T-helper 1 cell treated with Interleukin-12 subunit alpha and Interleukin-12 subunit beta and Interleukin-4 antibody, amounts not matched to agents 30 μg/mL and 1 μg/mL, for 36 hours (primary cell): Measurements from ENCODE around the gene CGREF1.

ENCODE experiments used
- H3K27ac Mint-ChIP-seq: one replicate; pipeline ENCODE4 v1.8.0; 2021; ENCODE audit warnings: mild to moderate bottlenecking, mixed read lengths
- H3K27me3 Mint-ChIP-seq: one replicate; pipeline ENCODE4 v1.8.0; 2021; ENCODE audit warnings: low read depth, mixed read lengths
- H3K36me3 Mint-ChIP-seq: one replicate; pipeline ENCODE4 v1.8.0; 2021; ENCODE audit warnings: low read depth, mixed read lengths
- H3K4me1 Mint-ChIP-seq: one replicate; pipeline ENCODE4 v1.8.0; 2021; ENCODE audit warnings: low read depth, mixed read lengths
- H3K4me3 Mint-ChIP-seq: one replicate; pipeline ENCODE4 v1.8.0; 2021; ENCODE audit warnings: mild to moderate bottlenecking, moderate library complexity, mixed read lengths
- H3K9me3 Mint-ChIP-seq: one replicate; pipeline ENCODE4 v1.8.0; 2021; ENCODE audit warnings: mixed read lengths

Gene CGREF1

GRCh38 chr2:27050996-27051901, 67.7 kb downstream of the CGREF1 start, which contains the start of gene AGBL5:
Gene AGBL5 (plus strand): TSS chr2:27051668. CDS start chr2:27052959, 1,291 bp downstream.
- Mint-ChIP-seq H3K9me3 (peaks cover 3% of the 10 kb centered on the region), H3K4me1 (peaks cover 25% of the 10 kb centered on the region), H3K36me3 (peaks cover 23% of the 10 kb centered on the region), H3K4me3 (peak within 1 kb of the TSS; percentile 88), H3K27ac (peak within 1 kb of the TSS; percentile 99), H3K27me3 (peaks cover 11% of the 10 kb centered on the region)
